Fibroblast of villous mesenchyme (primary cell): ENCODE data around the gene ATP11C. TPM values are rescaled to one million over a fixed set of nuclear protein-coding genes. Genes with fewer than 3 reads are reported as not detected.
"Not testable (repeated sequence)": the region's sequence is repeated elsewhere in the genome, so short reads cannot be mapped to it uniquely, and the experiment has no call there.

Experiments
- DNase-seq: peaks from one replicate; pipeline ENCODE4 v3.0.0-alpha.2; 2010; ENCODE audit warnings: low read depth
- H3K4me3 ChIP-seq: 2 replicates; pipeline ENCODE4 v1.5.1; 2011; ENCODE audit warnings: low read depth, mild to moderate bottlenecking, low read length
- CTCF ChIP-seq: IDR thresholded peaks from 2 replicates; pipeline ENCODE4 v1.5.1; 2012; ENCODE audit warnings: low read depth, mild to moderate bottlenecking, low read length; ENCODE audit not compliant: insufficient read depth
- total RNA-seq: library from RNA; depleted of rRNA; stranded (reverse); fragments of >200 nt; gene quantifications from 2 replicates; pipeline ENCODE4 v1.2.3, GENCODE V29; 2012

Gene ATP11C
- total RNA-seq, 1 donor = 81.6 TPM

- no peak for TF ChIP-seq CTCF
- H3K4me3 ChIP-seq = no peak overlapping the region
- DNase-seq = no peak
Measured at GRCh38 chrX:139869796-139870195, 63.1 kb downstream of the ATP11C start.

- H3K4me3 ChIP-seq = no peak overlapping the region
- DNase-seq = no peak
- no peak for TF ChIP-seq CTCF
Measured at GRCh38 chrX:139864640-139865039, 68.2 kb downstream of the ATP11C start.

GRCh38 chrX:139862208-139862607, 70.6 kb downstream of the ATP11C start:
- no peak for DNase-seq
- no peak for TF ChIP-seq CTCF
- H3K4me3 ChIP-seq = no peak overlapping the region

- H3K4me3 ChIP-seq, DNase-seq: not testable (repeated sequence)
Measured at GRCh38 chrX:139856826-139857225, 76.0 kb downstream of the ATP11C start.

- no peak for DNase-seq
- H3K4me3 ChIP-seq = no peak overlapping the region
- TF ChIP-seq CTCF = no peak
Measured at GRCh38 chrX:139851730-139852129, 81.1 kb downstream of the ATP11C start.

- no peak for DNase-seq
- TF ChIP-seq CTCF = no peak
Measured at GRCh38 chrX:139850968-139851367, 81.9 kb downstream of the ATP11C start.

GRCh38 chrX:139844884-139845283, 88.0 kb downstream of the ATP11C start:
- TF ChIP-seq CTCF = no peak
- no peak overlapping the region for H3K4me3 ChIP-seq
- no peak for DNase-seq

More at GRCh38 chrX:139850968-139851367, 81.9 kb downstream of the ATP11C start:
- no peak overlapping the region for H3K4me3 ChIP-seq

GRCh38 chrX:139844163-139844562, 88.7 kb downstream of the ATP11C start:
- no peak for DNase-seq
- no peak for TF ChIP-seq CTCF
- no peak overlapping the region for H3K4me3 ChIP-seq
